ENCODE results near the gene RHEB.

Gene RHEB

GRCh38 chr7:151430391-151431205, 89.1 kb downstream of the RHEB start:
- no peak for DNase-seq

- DNase-seq = peak; percentile 70
Observed at GRCh38 chr7:151429560-151430331, 89.9 kb downstream of the RHEB start.

GRCh38 chr7:151429237-151429559, 90.5 kb downstream of the RHEB start:
- DNase-seq = no peak

- DNase-seq = no peak
Observed at GRCh38 chr7:151428378-151429236, 91.1 kb downstream of the RHEB start.

GRCh38 chr7:151427705-151428377, 91.9 kb downstream of the RHEB start:
- DNase-seq = no peak

GRCh38 chr7:151426904-151427704, 92.6 kb downstream of the RHEB start:
- DNase-seq = no peak

GRCh38 chr7:151426441-151426903, 93.2 kb downstream of the RHEB start:
- DNase-seq = no peak

GRCh38 chr7:151425670-151426440, 93.8 kb downstream of the RHEB start:
- no peak for DNase-seq

- no peak for DNase-seq
Observed at GRCh38 chr7:151424799-151425198, 94.9 kb downstream of the RHEB start.

GRCh38 chr7:151423936-151424335, 95.8 kb downstream of the RHEB start:
- DNase-seq = no peak

- no peak for DNase-seq
Observed at GRCh38 chr7:151423226-151423625, 96.5 kb downstream of the RHEB start.

GRCh38 chr7:151422212-151422611, 97.5 kb downstream of the RHEB start:
- no peak for DNase-seq

- DNase-seq = no peak
Observed at GRCh38 chr7:151420144-151420543, 99.6 kb downstream of the RHEB start.

- no peak for DNase-seq
Observed at GRCh38 chr7:151416941-151417315, 102.8 kb downstream of the RHEB start.

- no peak for DNase-seq
Observed at GRCh38 chr7:151416112-151416940, 103.4 kb downstream of the RHEB start.
